ENCODE measurements around the gene LAMA4.

DNA sequence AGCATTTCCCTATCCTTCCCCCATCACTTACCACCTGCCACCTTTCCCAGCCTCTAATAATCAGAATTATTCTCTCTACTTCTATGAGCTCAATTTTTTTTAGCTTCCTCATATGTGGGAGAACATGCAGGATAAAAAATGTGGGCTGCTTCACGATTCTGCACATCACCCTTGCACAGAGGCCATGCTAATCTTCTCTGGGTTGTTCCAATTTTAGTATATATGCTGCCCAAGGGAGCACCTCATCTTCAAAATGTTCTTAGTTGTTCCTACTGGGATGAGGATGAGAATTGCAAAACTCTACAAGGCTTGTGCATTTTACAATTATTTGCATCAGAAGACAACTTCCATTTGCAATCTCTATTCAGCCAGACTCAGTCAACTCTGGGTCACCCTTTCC lies 58.1 kb downstream of the LAMA4 start:
- no peak for TF ChIP-seq CTCF (conservative IDR thresholded peaks at IDR 0.05)
- TF ChIP-seq EZH2 (IDR thresholded peaks at IDR 0.05; ENCODE audit: low read depth) = no peak

All from PC-9 (cell line).